NCI-H226 (cell line): ENCODE data around the gene DNAAF3.

Experiments
- DNase-seq: peaks from one replicate; pipeline ENCODE4 v3.0.0-alpha.2; 2015

DNAAF3 gene

GRCh38 chr19:55152017-55152416 is 14.4 kb downstream of the DNAAF3 start:
- DNase-seq, result no peak

- DNase-seq, result peak; percentile 40
Observed at GRCh38 chr19:55149078-55150003, 17.1 kb downstream of the DNAAF3 start, which contains the start of gene TNNT1. Gene TNNT1 (minus strand): TSS chr19:55149206. CDS start chr19:55147157, 2,049 bp downstream.

GRCh38 chr19:55147545-55148251 is 18.7 kb downstream of the DNAAF3 start:
- DNase-seq, result no peak

GRCh38 chr19:55146705-55147273 is 19.6 kb downstream of the DNAAF3 start:
- DNase-seq, result peak; percentile 98

- peak; percentile 85 for DNase-seq
Observed at GRCh38 chr19:55146078-55146704, 20.2 kb downstream of the DNAAF3 start.

- no peak for DNase-seq
Observed at GRCh38 chr19:55145232-55145631, 21.2 kb downstream of the DNAAF3 start.

GRCh38 chr19:55141696-55142095 is 24.7 kb downstream of the DNAAF3 start:
- no peak for DNase-seq

- no peak for DNase-seq
Observed at GRCh38 chr19:55137915-55138314, 28.5 kb downstream of the DNAAF3 start.

- no peak for DNase-seq
Observed at GRCh38 chr19:55136399-55137102, 29.9 kb downstream of the DNAAF3 start.

GRCh38 chr19:55134736-55135135 is 31.7 kb downstream of the DNAAF3 start:
- DNase-seq, result no peak

- no peak for DNase-seq
Observed at GRCh38 chr19:55133639-55134444, 32.6 kb downstream of the DNAAF3 start.

GRCh38 chr19:55132453-55133129 is 33.8 kb downstream of the DNAAF3 start:
- DNase-seq, result no peak

- no peak for DNase-seq
Observed at GRCh38 chr19:55131421-55131820, 35.0 kb downstream of the DNAAF3 start.

GRCh38 chr19:55119053-55119452 is 47.4 kb downstream of the DNAAF3 start:
- DNase-seq, result no peak

GRCh38 chr19:55118401-55118991 is 47.9 kb downstream of the DNAAF3 start:
- no peak for DNase-seq

GRCh38 chr19:55117663-55118391 is 48.6 kb downstream of the DNAAF3 start:
- peak; percentile 100 for DNase-seq

GRCh38 chr19:55116859-55117662 is 49.4 kb downstream of the DNAAF3 start, which contains the start of gene PPP1R12C:
Gene PPP1R12C (minus strand): TSS chr19:55117637. CDS start chr19:55117543, 94 bp downstream.
- no peak for DNase-seq

- DNase-seq, result peak; percentile 83
Observed at GRCh38 chr19:55116232-55116858, 50.1 kb downstream of the DNAAF3 start.
